ENCODE measurements around the gene RNF39. TPM values are rescaled to one million over a fixed set of nuclear protein-coding genes. Genes with fewer than 3 reads are reported as not detected.
A peak's percentile ranks its signal among the peaks of the same experiment; 100 is the strongest.

Gene RNF39
- polyA plus RNA-seq, 3 donors, result 0.04 TPM; not detected in 2

DNA sequence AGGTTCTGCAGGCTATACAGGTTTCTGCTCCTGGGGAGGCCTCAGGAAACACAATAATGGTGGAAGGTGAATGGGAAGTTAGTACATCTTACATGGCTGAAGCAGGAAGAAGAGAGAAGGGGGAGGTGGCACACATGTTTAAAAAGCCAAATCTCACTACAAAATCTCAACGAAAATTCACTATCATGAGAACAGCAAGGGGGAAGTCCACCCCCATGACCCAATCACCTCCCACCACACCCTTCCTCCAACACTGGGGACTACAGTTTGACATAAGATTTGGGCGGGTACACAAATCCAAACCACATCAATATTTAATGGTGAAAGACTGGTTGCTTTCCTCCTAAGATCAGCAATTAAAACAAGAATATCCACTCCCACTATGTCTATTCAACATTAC is 28.3 kb downstream of the RNF39 start:
- no peaks in the 10 kb centered on the region for H3K36me3 ChIP-seq (replicated peaks in 1 of 2; ENCODE audit: control insufficient read depth in 1 of 2, insufficient read depth in 2 of 2, low read length in 2 of 2)
- H4K20me1 ChIP-seq (ENCODE audit: insufficient read depth, low read length), result no peaks in the 10 kb centered on the region
- peaks cover 3 to 8% of the 10 kb centered on the region in 2 donors for H3K4me1 ChIP-seq (ENCODE audit: control insufficient read depth in 1 of 2, insufficient read depth in 2 of 2, low read length in 2 of 2)
- intact Hi-C loops (cut with micrococcal nuclease), result no loop called here
- H3K9me3 ChIP-seq (replicated peaks in 1 of 2; ENCODE audit: control insufficient read depth in 1 of 2, insufficient read depth in 1 of 2, low read length in 2 of 2), result no peaks in the 10 kb centered on the region
- H3K79me2 ChIP-seq (ENCODE audit: insufficient read depth, low read length), result no peaks in the 10 kb centered on the region
- no peaks in the 10 kb centered on the region for H3K27me3 Mint-ChIP-seq (ENCODE audit: low read depth in 3 of 3)
- peak overlapping the region in 2 of 7 donors; percentile 12 to 58 for H3K27ac Mint-ChIP-seq
- no peak overlapping the region for H3K9ac ChIP-seq (ENCODE audit: insufficient read depth, low read length, poor library complexity, severe bottlenecking)
- no peaks in the 10 kb centered on the region for H3K27me3 ChIP-seq (ENCODE audit: control insufficient read depth in 2 of 2, insufficient read depth in 2 of 2, low read length in 2 of 2)
- no CpG with 5 or more reads among the region's 2 CpGs for WGBS (ENCODE audit: insufficient coverage)
- no peak overlapping the region for H3K4me3 ChIP-seq (replicated peaks in 1 of 3; ENCODE audit: low read depth in 2 of 3, low read length in 3 of 3)
- no peaks in the 10 kb centered on the region for H3K9me3 Mint-ChIP-seq
- DNase-seq, result peak in 1 of 3 donors; percentile 40
- TF ChIP-seq, protein P1, sequence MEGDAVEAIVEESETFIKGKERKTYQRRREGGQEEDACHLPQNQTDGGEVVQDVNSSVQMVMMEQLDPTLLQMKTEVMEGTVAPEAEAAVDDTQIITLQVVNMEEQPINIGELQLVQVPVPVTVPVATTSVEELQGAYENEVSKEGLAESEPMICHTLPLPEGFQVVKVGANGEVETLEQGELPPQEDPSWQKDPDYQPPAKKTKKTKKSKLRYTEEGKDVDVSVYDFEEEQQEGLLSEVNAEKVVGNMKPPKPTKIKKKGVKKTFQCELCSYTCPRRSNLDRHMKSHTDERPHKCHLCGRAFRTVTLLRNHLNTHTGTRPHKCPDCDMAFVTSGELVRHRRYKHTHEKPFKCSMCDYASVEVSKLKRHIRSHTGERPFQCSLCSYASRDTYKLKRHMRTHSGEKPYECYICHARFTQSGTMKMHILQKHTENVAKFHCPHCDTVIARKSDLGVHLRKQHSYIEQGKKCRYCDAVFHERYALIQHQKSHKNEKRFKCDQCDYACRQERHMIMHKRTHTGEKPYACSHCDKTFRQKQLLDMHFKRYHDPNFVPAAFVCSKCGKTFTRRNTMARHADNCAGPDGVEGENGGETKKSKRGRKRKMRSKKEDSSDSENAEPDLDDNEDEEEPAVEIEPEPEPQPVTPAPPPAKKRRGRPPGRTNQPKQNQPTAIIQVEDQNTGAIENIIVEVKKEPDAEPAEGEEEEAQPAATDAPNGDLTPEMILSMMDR (IDR thresholded peaks at IDR 0.05), result no peak
- H3K4me3 Mint-ChIP-seq, result no peak overlapping the region
- H3K4me1 Mint-ChIP-seq, result peaks cover 9% of the 10 kb centered on the region
- no peak overlapping the region for H3K27ac ChIP-seq (ENCODE audit: low read depth in 1 of 2, low read length in 2 of 2)
- H3K36me3 Mint-ChIP-seq, result peaks cover under 1 to 6% of the 10 kb centered on the region in 2 donors
- no peak overlapping the region for H2AFZ ChIP-seq (ENCODE audit: insufficient read depth, low read depth, low read length, poor library complexity, severe bottlenecking)
- no peak overlapping the region for H3K4me2 ChIP-seq (replicated peaks; ENCODE audit: extremely low read depth, low read length, poor library complexity, severe bottlenecking)

DNA sequence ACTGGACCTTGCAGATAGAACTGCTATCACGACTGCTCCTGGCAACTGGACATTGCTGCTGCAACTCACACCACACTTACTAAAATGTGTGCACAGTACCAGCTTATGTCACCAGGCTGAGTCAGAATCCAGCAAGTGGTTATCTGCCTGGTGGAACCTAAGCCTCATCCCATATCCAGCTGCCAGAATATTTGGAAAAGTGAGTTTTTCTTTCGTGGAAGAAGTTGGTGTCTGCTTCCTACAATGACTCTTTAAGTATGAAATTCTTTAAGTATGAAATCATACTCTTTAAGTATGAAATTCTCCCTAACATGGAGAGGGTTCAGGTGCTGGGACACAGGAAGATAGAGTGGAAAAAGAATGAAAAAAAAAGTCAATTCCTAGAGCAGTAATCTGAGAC is 30.9 kb downstream of the RNF39 start:
- no peaks in the 10 kb centered on the region for H3K27me3 ChIP-seq (ENCODE audit: control insufficient read depth in 2 of 2, insufficient read depth in 2 of 2, low read length in 2 of 2)
- no peaks in the 10 kb centered on the region for H3K9me3 ChIP-seq (replicated peaks in 1 of 2; ENCODE audit: control insufficient read depth in 1 of 2, insufficient read depth in 1 of 2, low read length in 2 of 2)
- WGBS (ENCODE audit: insufficient coverage), result 92% methylated on average over 1 of the region's 2 CpGs
- H3K9ac ChIP-seq (ENCODE audit: insufficient read depth, low read length, poor library complexity, severe bottlenecking), result no peak overlapping the region
- H3K79me2 ChIP-seq (ENCODE audit: insufficient read depth, low read length), result no peaks in the 10 kb centered on the region
- H3K4me1 Mint-ChIP-seq, result peaks cover 9% of the 10 kb centered on the region
- no peak overlapping the region for H3K4me3 Mint-ChIP-seq
- peak overlapping the region in 1 of 7 donors; percentile 1 for H3K27ac Mint-ChIP-seq
- no peaks in the 10 kb centered on the region for H4K20me1 ChIP-seq (ENCODE audit: insufficient read depth, low read length)
- no peak overlapping the region for H3K27ac ChIP-seq (ENCODE audit: low read depth in 1 of 2, low read length in 2 of 2)
- no peaks in the 10 kb centered on the region for H3K36me3 ChIP-seq (replicated peaks in 1 of 2; ENCODE audit: control insufficient read depth in 1 of 2, insufficient read depth in 2 of 2, low read length in 2 of 2)
- TF ChIP-seq, protein P1 (IDR thresholded peaks at IDR 0.05), result no peak
- peaks cover 3 to 8% of the 10 kb centered on the region in 2 donors for H3K4me1 ChIP-seq (ENCODE audit: control insufficient read depth in 1 of 2, insufficient read depth in 2 of 2, low read length in 2 of 2)
- no peak for DNase-seq
- H3K4me2 ChIP-seq (replicated peaks; ENCODE audit: extremely low read depth, low read length, poor library complexity, severe bottlenecking), result no peak overlapping the region
- no peak overlapping the region for H3K4me3 ChIP-seq (replicated peaks in 1 of 3; ENCODE audit: low read depth in 2 of 3, low read length in 3 of 3)
- H3K27me3 Mint-ChIP-seq (ENCODE audit: low read depth in 3 of 3), result no peaks in the 10 kb centered on the region
- H2AFZ ChIP-seq (ENCODE audit: insufficient read depth, low read depth, low read length, poor library complexity, severe bottlenecking), result no peak overlapping the region
- intact Hi-C loops (cut with micrococcal nuclease), result no loop called here
- peaks cover 0 to 6% of the 10 kb centered on the region in 2 donors for H3K36me3 Mint-ChIP-seq
- no peaks in the 10 kb centered on the region for H3K9me3 Mint-ChIP-seq
